Kidney (tissue), 14 donors: ENCODE measurements around the gene PALM3. TPM values are rescaled to one million over a fixed set of nuclear protein-coding genes. Genes with fewer than 3 reads are reported as not detected.
"Not testable (repeated sequence)": the region's sequence is repeated elsewhere in the genome, so short reads cannot be mapped to it uniquely, and the experiment has no call there.

ENCODE experiments used
- DNase-seq, 5 donors: peaks; one replicate each; pipeline ENCODE4 v3.0.0-alpha.2; 2013 to 2020
- FAIRE-seq: peaks from 2 replicates; lab custom pipeline; 2012; peaks lifted over from hg19 to GRCh38; lab: Jason Lieb, UNC
- H3K27ac ChIP-seq, 2 donors: one replicate each; pipeline ENCODE4 v1.7.0; 2013; ENCODE audit warnings: low read depth in 2 of 2, low read length in 2 of 2, inconsistent platforms in 1 of 2
- H3K27me3 ChIP-seq: one replicate; pipeline ENCODE4 v1.7.1; 2013; ENCODE audit warnings: low read length, inconsistent platforms; ENCODE audit not compliant: control insufficient read depth, insufficient read depth
- H3K36me3 ChIP-seq, 3 donors: one replicate each; pipeline versions ENCODE4 v1.7.0 to v1.7.1; 2013; ENCODE audit warnings: low read length in 3 of 3, control low read depth in 1 of 3, inconsistent platforms in 1 of 3; ENCODE audit not compliant: insufficient read depth in 3 of 3, control insufficient read depth in 2 of 3
- H3K4me1 ChIP-seq, 3 donors: one replicate each; pipeline versions ENCODE4 v1.7.0 to v1.7.1; 2013; ENCODE audit warnings: low read length in 3 of 3, inconsistent platforms in 1 of 3, low read depth in 1 of 3; ENCODE audit not compliant: control insufficient read depth in 2 of 3, insufficient read depth in 2 of 3
- H3K4me3 ChIP-seq, 3 donors: one replicate each; pipeline versions ENCODE4 v1.7.0 to v1.8.1; 2013; ENCODE audit warnings: low read length in 3 of 3, control low read depth in 1 of 3, inconsistent platforms in 1 of 3
- H3K9ac ChIP-seq, 3 donors: one replicate each; pipeline versions ENCODE4 v1.7.0 to v1.7.1; 2013; ENCODE audit warnings: low read length in 3 of 3, control low read depth in 1 of 3, inconsistent platforms in 1 of 3
- H3K9me3 ChIP-seq, 3 donors: one replicate each; pipeline versions ENCODE4 v1.7.0 to v1.7.1; 2013; ENCODE audit warnings: low read length in 3 of 3, control low read depth in 1 of 3, inconsistent platforms in 1 of 3; ENCODE audit not compliant: control insufficient read depth in 2 of 3, insufficient read depth in 1 of 3
- CTCF ChIP-seq: IDR thresholded peaks from 3 replicates; pipeline ENCODE4 v1.5.1; 2012; ENCODE audit warnings: mild to moderate bottlenecking, moderate library complexity, borderline replicate concordance; ENCODE audit not compliant: insufficient read depth; ENCODE audit errors: extremely low read depth
- intact Hi-C: fragments of 100-400 bp; cut with DNase I; formaldehyde crosslinking; loops from one replicate; pipeline ENCODE4 v1.11.1; 2022
- polyA plus RNA-seq: library from polyadenylated mRNA; stranded (reverse); fragments of 350-450 nt; fragmentation: Illumina TruSeq; extraction: RNeasy Lipid Tissue Mini Kit (QIAGEN cat#74804); gene quantifications from one replicate; pipeline ENCODE4 v1.2.3, GENCODE V29; 2014; ENCODE audit warnings: low read depth, low replicate concordance; ENCODE audit not compliant: insufficient read depth
- total RNA-seq: library from RNA; stranded (reverse); fragmentation: NEBNext Ultra II Directional; extraction: Animal tissue kit (Norgen Biotek cat#: 25700); gene quantifications from one replicate; pipeline ENCODE4 v1.2.1, GENCODE V29; 2021
- donor health status: control.
- donor health status: control.
- donor health status: control.
- donor health status: control.
- donor health status: control.
- donor health status: DM: yes; HTN: yes; CAD: no.
- donor health status: Normal renal cell carcinoma (clear cell type).

Gene PALM3
- total and polyA plus RNA-seq, 2 donors from 2014 or later: 19.4 to 45.8 TPM

GRCh38 chr19:14030997-14031718 is 30.7 kb downstream of the PALM3 start:
- no peak for TF ChIP-seq CTCF

GRCh38 chr19:14028901-14029300 is 33.0 kb downstream of the PALM3 start:
- FAIRE-seq: no peak

More at GRCh38 chr19:14030997-14031718, 30.7 kb downstream of the PALM3 start:
- Histone ChIP-seq H3K27me3 (no peaks in the 10 kb centered on the region), H3K36me3 (no peaks in the 10 kb centered on the region), H3K9me3 (no peaks in the 10 kb centered on the region), H3K9ac (peak overlapping the region in 1 of 3 donors; percentile 40), H3K4me1 (peaks cover 0 to 4% (median 0%) of the 10 kb centered on the region in 3 donors), H3K4me3 (peak overlapping the region in 1 of 3 donors; percentile 63), H3K27ac (no peak overlapping the region)
- FAIRE-seq (no peak), DNase-seq (no peak)
- intact Hi-C loops: no loop called here

GRCh38 chr19:14027856-14028450 is 33.9 kb downstream of the PALM3 start, which contains the start of gene RLN3:
RLN3 (plus strand) TSS chr19:14028148; CDS start chr19:14028205, 57 bp downstream.
- Histone ChIP-seq H3K4me3 (no peak within 1 kb of the TSS), H3K4me1 (peaks cover 0 to 9% (median 0%) of the 10 kb centered on the region in 3 donors)

More at GRCh38 chr19:14028901-14029300, 33.0 kb downstream of the PALM3 start:
- H3K27ac ChIP-seq: no peak overlapping the region
- no peaks in the 10 kb centered on the region for H3K36me3 ChIP-seq
- H3K4me1 ChIP-seq: peaks cover 0 to 4% (median 0%) of the 10 kb centered on the region in 3 donors
- no peak overlapping the region for H3K9ac ChIP-seq
- no peaks in the 10 kb centered on the region for H3K27me3 ChIP-seq
- no peaks in the 10 kb centered on the region for H3K9me3 ChIP-seq
- TF ChIP-seq CTCF: no peak
- no peak overlapping the region for H3K4me3 ChIP-seq
- DNase-seq: no peak
- intact Hi-C loops: no loop called here

GRCh38 chr19:14026652-14027192 is 35.2 kb downstream of the PALM3 start:
- H3K4me1 ChIP-seq, H3K36me3 ChIP-seq, H3K9me3 ChIP-seq, DNase-seq, H3K27me3 ChIP-seq, H3K27ac ChIP-seq, H3K9ac ChIP-seq, FAIRE-seq, intact Hi-C loops, H3K4me3 ChIP-seq: not testable (repeated sequence)

More at GRCh38 chr19:14027856-14028450, 33.9 kb downstream of the PALM3 start, which contains the start of gene RLN3:
- no peak within 1 kb of the TSS for H3K27ac ChIP-seq
- H3K9me3 ChIP-seq: no peaks in the 10 kb centered on the region
- no peak within 1 kb of the TSS for H3K9ac ChIP-seq
- H3K27me3 ChIP-seq: no peaks in the 10 kb centered on the region
- no peak for TF ChIP-seq CTCF
- no peak for FAIRE-seq
- no peaks in the 10 kb centered on the region for H3K36me3 ChIP-seq
- intact Hi-C loops: no loop called here
- no peak for DNase-seq
